Karpas-422 (cell line): ENCODE measurements around the gene SMAP2. TPM values are rescaled to one million over a fixed set of nuclear protein-coding genes. Genes with fewer than 3 reads are reported as not detected.

Experiments used
- total RNA-seq: library from RNA; depleted of rRNA; stranded (reverse); fragments of >200 nt; shearing (Covaris generic); gene quantifications from 2 replicates; pipeline ENCODE4 v1.2.3, GENCODE V29; 2014; ENCODE audit warnings: low replicate concordance; rRNA removed

The SMAP2 gene
- total RNA-seq, 1 experiment from 2014 or later = 37.5 TPM

Other genes with a start within 250 kb of the SMAP2 start
- 23.7 and 33.5 TPM in 2 replicates for gene RLF, start 212.3 kb upstream of the SMAP2 start, total RNA-seq
- gene TMCO2, start 125.8 kb upstream of the SMAP2 start, total RNA-seq = not detected in 2 replicates
- 22.0 and 50.9 TPM in 2 replicates for gene ZMPSTE24, start 115.5 kb upstream of the SMAP2 start, total RNA-seq
- gene COL9A2, start 56.4 kb upstream of the SMAP2 start, total RNA-seq = 7.9 and 28.2 TPM in 2 replicates
- gene ZFP69B, start 76.7 kb downstream of the SMAP2 start, total RNA-seq = 11.1 and 12.9 TPM in 2 replicates
- gene ZFP69, start 103.6 kb downstream of the SMAP2 start, total RNA-seq = 13.5 and 14.5 TPM in 2 replicates
- 5.2 and 9.1 TPM in 2 replicates for gene EXO5, start 135.0 kb downstream of the SMAP2 start, total RNA-seq
- gene ZNF684, start 157.9 kb downstream of the SMAP2 start, total RNA-seq = 3.4 and 8.5 TPM in 2 replicates